ENCODE data around the gene STX10.

Gene STX10

DNA sequence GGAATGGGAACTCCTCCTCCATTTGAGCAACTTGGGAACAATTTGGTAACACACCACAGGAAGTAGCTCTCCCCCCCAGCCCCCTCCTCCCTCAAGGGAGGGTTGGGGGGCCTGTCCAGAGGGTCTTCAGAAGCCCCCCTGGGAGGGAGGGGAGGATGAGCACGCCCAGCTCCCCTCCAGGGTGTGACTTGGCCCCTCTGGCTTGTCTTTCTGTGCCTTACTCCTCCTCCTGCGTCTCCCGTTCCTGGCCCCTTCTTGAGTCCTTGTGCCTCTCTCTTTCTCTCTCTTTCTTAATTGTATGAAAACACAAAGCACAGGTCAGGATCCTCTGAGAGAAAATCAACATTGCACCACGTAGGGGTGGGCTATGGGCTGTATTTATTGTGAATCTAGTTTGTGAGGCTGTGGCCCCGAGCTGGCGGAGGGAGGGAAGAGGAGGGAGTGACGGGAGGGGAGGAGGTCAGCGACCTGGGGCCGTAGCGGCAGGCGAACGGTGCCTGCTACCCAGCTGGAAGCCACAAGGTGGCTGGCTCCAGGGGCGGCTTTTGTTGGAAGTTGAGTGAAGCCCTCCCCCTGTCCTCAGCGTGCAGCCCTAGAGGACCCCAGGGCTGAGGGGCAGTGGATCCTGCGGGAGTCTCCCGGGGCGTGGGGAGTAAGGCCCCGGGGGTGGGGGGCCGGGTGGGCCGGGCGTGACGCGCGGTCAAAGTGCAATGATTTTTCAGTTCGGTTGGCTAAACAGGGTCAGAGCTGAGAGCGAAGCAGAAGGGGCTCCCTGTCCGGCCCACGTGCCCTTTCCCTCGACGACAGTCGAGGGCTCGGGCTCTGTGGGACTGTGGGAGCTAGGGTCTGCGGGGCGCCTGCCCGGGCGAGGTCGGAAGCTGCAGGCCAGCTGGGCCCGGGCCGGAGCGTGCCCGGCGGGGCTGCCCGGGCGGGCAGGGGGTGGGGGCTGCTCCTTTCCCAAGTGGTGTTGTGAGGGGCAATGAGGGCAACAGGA is 53.9 kb downstream of the STX10 start:
- TF ChIP-seq, protein P1, sequence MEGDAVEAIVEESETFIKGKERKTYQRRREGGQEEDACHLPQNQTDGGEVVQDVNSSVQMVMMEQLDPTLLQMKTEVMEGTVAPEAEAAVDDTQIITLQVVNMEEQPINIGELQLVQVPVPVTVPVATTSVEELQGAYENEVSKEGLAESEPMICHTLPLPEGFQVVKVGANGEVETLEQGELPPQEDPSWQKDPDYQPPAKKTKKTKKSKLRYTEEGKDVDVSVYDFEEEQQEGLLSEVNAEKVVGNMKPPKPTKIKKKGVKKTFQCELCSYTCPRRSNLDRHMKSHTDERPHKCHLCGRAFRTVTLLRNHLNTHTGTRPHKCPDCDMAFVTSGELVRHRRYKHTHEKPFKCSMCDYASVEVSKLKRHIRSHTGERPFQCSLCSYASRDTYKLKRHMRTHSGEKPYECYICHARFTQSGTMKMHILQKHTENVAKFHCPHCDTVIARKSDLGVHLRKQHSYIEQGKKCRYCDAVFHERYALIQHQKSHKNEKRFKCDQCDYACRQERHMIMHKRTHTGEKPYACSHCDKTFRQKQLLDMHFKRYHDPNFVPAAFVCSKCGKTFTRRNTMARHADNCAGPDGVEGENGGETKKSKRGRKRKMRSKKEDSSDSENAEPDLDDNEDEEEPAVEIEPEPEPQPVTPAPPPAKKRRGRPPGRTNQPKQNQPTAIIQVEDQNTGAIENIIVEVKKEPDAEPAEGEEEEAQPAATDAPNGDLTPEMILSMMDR (IDR thresholded peaks at IDR 0.05), result no peak

DNA sequence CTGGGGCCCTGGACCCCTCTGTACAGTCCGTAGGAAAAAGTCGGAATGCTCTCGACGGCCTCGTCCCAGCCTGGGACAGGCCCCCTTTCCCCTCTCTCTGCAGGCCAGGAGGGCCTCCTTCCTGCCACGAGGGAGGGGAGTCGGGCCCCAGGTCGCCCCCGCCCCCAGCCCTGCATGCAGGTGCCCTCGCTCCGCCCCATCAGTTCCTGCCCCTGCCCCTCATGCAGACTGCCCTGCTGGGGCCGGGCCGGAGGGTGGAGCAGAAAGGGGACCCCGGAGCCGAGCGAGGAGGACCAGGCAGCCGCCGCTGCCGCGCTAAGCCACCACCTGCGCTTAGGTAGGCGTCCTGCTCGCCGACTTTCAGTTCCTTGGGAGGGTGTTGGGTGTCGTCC is 54.8 kb downstream of the STX10 start:
- TF ChIP-seq, protein P1 (IDR thresholded peaks at IDR 0.05), result no peak

DNA sequence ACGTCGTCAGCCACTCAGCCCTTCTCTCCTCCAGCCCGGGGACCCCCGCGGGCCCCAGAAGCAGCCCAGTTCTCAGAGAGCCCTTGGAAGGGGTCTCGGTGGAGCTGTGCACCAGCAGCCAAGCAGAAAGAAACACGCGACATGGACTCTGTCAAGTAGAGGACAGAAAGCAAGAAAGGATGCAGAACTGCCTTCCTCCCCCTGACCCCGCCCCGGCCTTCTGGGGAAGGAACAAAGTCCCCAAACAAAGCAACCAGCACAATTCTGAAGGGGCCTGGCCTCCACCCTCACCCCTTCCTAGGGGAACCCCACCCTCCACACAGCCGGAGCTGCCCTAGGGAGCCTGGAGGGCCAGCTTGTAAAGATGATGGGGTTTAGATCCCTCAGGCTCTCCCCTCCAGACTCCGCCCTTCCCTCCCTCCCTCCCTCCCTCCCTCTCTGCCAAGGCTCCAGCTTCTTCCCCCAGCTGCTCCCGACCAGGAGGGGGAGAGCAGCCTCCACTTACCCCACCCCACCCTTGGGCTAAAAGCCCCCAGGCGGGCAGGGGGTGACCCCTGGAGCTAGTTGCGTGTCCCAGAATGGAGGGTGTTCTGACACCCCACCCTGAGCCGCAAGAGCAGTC is 55.3 kb downstream of the STX10 start:
- TF ChIP-seq, protein P1 (IDR thresholded peaks at IDR 0.05), result no peak

DNA sequence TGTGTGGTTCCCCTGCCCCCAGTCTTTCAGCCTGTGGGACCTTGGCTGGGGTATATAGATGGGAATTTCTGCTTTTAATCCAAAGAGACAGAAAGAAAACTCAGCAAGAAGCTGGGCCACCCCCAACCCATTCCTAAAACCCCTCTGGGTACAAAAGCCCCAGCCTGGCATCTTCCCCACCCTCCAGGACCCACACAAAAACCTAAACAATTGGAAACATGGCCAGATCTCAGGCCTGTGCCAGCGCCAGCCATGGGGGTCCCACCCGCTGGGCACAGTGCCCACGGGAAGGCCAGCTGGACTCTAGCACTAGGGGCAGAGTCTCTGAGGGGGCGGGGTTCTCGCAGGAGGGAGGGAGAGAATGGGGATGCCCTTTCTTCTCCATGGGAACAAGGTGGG is 56.1 kb downstream of the STX10 start:
- TF ChIP-seq, protein P1 (IDR thresholded peaks at IDR 0.05), result peak; percentile 29

Measured in LNCAP (cell line).